Mucosa of descending colon (tissue), 3 donors: ENCODE data around the gene SPOP. TPM values are rescaled to one million over a fixed set of nuclear protein-coding genes. Genes with fewer than 3 reads are reported as not detected.

Experiments
- ATAC-seq: fragments of 200-7000 bp; cut with Tn5 transposase; one replicate; pipeline ENCODE4 v1.9.1; 2020; ENCODE audit warnings: mild to moderate bottlenecking, moderate library complexity
- DNase-seq, 3 donors: peaks; one replicate each; pipeline ENCODE4 v3.0.0-alpha.2; 2020
- H3K36me3 ChIP-seq: fragments of 200-600 bp; one replicate; pipeline ENCODE4 v1.8.0; 2021; ENCODE audit warnings: low read depth, mild to moderate bottlenecking
- H3K4me1 ChIP-seq: fragments of 200-600 bp; one replicate; pipeline ENCODE4 v1.8.0; 2021; ENCODE audit warnings: low read depth, mild to moderate bottlenecking
- H3K4me3 ChIP-seq: fragments of 200-600 bp; one replicate; pipeline ENCODE4 v1.8.0; 2021; ENCODE audit warnings: mild to moderate bottlenecking
- H3K9me3 ChIP-seq: fragments of 200-600 bp; one replicate; pipeline ENCODE4 v1.8.0; 2021; ENCODE audit warnings: mild to moderate bottlenecking
- CTCF ChIP-seq: fragments of 200-600 bp; IDR thresholded peaks from one replicate; pipeline ENCODE4 v1.8.0; 2022; ENCODE audit warnings: antibody characterized with exemption, mild to moderate bottlenecking
- intact Hi-C, 2 donors: fragments of 100-400 bp; cut with DNase I in 1 of 2; cut with micrococcal nuclease in 1 of 2; formaldehyde crosslinking; loops; one replicate each; pipeline versions ENCODE4 v1.11.0 to v1.11.1; 2022; cut with DNase I, micrococcal nuclease
- total RNA-seq, 3 donors: library from RNA; stranded (reverse); fragmentation: NEBNext Ultra II Directional in 2 of 3; extraction: Animal tissue kit (Norgen Biotek cat#: 25700) in 2 of 3; gene quantifications; one replicate each; pipeline versions ENCODE4 v1.2.1 to v1.2.4, GENCODE V29; 2021 to 2023
- donor health status: DM: no; HTN: no; CAD: no; lungs with moderate emphysema.
- donor health status: DM: no; HTN: no; CAD: no.
- donor health status: DM: no; HTN: yes; CAD: no.

SPOP gene
- total RNA-seq, 3 donors from 2014 or later: 47.6 to 213 (median 56.2) TPM

- no peak for DNase-seq
- Histone ChIP-seq H3K36me3 (peaks cover 7% of the 10 kb centered on the region), H3K4me1 (no peaks in the 10 kb centered on the region), H3K9me3 (no peaks in the 10 kb centered on the region), H3K4me3 (no peak overlapping the region)
- no peak for TF ChIP-seq CTCF
- intact Hi-C loops: no loop called here
- ATAC-seq: no peak
Observed at GRCh38 chr17:49610883-49611584, 66.9 kb downstream of the SPOP start.

DNA sequence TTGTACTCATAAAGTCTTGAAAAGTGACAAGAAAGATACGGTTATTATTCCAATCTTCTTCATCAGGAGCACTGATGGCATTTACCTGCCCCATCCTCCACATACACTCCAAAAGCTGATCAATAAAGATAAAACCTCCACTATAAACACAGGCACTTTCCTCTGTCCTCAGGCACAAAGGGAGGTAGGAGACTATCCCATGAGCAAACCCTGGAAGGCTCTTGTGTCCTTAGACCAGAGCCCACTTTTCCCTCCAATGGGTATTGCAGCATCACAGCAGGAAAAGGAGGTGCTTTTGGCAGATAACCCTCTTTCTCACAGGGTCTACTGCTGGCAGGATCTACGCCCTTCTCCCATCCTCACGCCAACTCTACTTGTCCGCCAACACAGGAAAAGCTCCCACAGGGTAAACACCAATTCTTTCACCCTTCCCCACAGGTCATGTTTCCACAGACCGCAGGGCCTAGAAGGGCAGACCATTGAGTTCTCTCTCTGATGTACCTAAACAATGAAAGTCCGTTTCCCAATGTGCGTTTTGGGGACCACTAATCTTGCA lies 73.5 kb downstream of the SPOP start:
- Histone ChIP-seq H3K4me3 (no peak overlapping the region), H3K36me3 (no peaks in the 10 kb centered on the region), H3K9me3 (no peaks in the 10 kb centered on the region), H3K4me1 (no peaks in the 10 kb centered on the region)
- no peak for TF ChIP-seq CTCF
- DNase-seq (no peak), ATAC-seq (no peak)
- intact Hi-C loops: no loop called here

DNA sequence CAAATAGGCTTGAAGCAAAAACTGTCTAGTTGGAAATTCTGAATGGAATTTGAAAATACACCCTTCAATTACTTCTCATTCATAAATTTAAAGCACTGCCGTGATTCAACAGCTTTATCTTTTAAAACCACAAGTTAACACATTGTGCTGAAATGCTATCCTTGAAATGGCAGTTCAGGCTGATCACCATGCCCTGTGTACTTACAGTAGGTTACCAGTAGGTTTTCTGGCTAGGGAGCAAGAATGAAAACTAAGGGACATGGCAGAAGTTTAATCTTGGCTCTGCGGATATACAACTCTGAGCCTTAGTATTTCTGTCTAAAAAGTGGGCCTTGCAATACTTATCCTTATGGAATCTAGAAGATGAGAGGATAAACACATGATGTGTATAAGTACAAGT lies 74.2 kb downstream of the SPOP start:
- H3K4me3 ChIP-seq: no peak overlapping the region
- no peaks in the 10 kb centered on the region for H3K4me1 ChIP-seq
- intact Hi-C loops: no loop called here
- H3K36me3 ChIP-seq: no peaks in the 10 kb centered on the region
- no peaks in the 10 kb centered on the region for H3K9me3 ChIP-seq
- ATAC-seq (no peak), DNase-seq (no peak)
- no peak for TF ChIP-seq CTCF

DNA sequence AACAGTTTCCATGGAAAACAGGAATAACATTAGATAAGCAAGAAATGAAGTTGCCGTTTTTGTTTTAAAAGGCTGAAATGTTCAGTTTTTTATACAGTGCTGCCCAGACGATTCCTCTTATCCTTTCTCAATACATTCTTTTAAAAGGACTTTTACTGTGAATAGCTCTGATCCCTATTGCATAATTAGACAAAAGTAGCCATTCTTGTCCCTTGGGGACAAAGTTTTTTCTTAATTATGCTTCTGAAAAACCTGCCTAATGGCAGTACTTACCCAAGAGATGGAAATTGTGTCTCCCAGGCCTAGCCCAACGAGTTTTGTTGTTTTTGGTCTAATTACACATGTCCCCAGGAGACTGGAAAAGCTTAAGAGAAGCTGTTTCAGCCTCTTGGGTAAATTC lies 74.7 kb downstream of the SPOP start:
- no peak for TF ChIP-seq CTCF
- no peak for DNase-seq
- intact Hi-C loops: no loop called here
- H3K9me3 ChIP-seq: no peaks in the 10 kb centered on the region
- H3K4me3 ChIP-seq: no peak overlapping the region
- no peak for ATAC-seq
- H3K4me1 ChIP-seq: no peaks in the 10 kb centered on the region
- no peaks in the 10 kb centered on the region for H3K36me3 ChIP-seq

DNA sequence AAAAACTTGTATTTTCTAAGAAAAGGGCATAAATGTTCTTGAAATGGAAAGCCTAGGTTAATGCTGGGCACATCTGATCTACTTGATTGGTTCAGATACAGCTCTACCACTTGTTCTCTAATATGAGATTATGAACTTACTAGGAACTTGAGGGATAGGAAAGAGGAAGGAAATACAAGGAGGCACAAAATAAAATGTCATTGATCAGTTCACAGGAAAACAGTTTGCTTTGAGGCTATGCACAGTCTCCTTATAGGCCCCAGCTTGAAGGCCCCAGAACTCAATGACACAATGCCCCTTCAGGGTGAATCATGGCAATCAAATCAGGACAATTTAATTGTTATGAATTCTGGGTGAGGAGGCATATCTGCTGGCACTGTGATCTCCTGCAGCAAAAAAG lies 75.1 kb downstream of the SPOP start:
- DNase-seq: no peak
- ATAC-seq: no peak
- no peaks in the 10 kb centered on the region for H3K4me1 ChIP-seq
- H3K36me3 ChIP-seq: no peaks in the 10 kb centered on the region
- no peaks in the 10 kb centered on the region for H3K9me3 ChIP-seq
- no peak overlapping the region for H3K4me3 ChIP-seq
- no peak for TF ChIP-seq CTCF
- intact Hi-C loops: no loop called here
